CD14-positive monocyte (primary cell): ENCODE results near the gene TGM4. TPM values are rescaled to one million over a fixed set of nuclear protein-coding genes. Genes with fewer than 3 reads are reported as not detected.

Source experiments
- DNase-seq, 3 donors: peaks; one replicate each; pipeline ENCODE4 v3.0.0-alpha.2; 2011 to 2022
- H2AFZ ChIP-seq: 2 replicates; pipeline ENCODE4 v1.6.0; 2012; ENCODE audit warnings: mild to moderate bottlenecking, low read depth, low read length, inconsistent platforms; ENCODE audit not compliant: insufficient read depth, poor library complexity, severe bottlenecking
- H3K27ac ChIP-seq, 2 donors: 1 replicate in 1 of 2; 2 replicates in 1 of 2; pipeline ENCODE4 v1.5.1; 2012 to 2013; ENCODE audit warnings: low read length in 2 of 2, control low read depth in 1 of 2, inconsistent platforms in 1 of 2, low read depth in 1 of 2, mild to moderate bottlenecking in 1 of 2
- H3K27me3 ChIP-seq, 2 donors: one replicate each; pipeline versions ENCODE4 v1.6.0 to v1.6.1; 2011 to 2013; ENCODE audit warnings: low read length in 2 of 2; ENCODE audit not compliant: control insufficient read depth in 2 of 2, insufficient read depth in 2 of 2
- H3K36me3 ChIP-seq, 2 donors: replicated peaks in 1 of 2; 1 replicate in 1 of 2; 2 replicates in 1 of 2; pipeline versions ENCODE4 v1.5.1 to v1.6.1; 2012 to 2013; ENCODE audit warnings: low read length in 2 of 2, control low read depth in 1 of 2, inconsistent platforms in 1 of 2, mild to moderate bottlenecking in 1 of 2; ENCODE audit not compliant: insufficient read depth in 2 of 2, control insufficient read depth in 1 of 2
- H3K4me1 ChIP-seq, 2 donors: 1 replicate in 1 of 2; 2 replicates in 1 of 2; pipeline versions ENCODE4 v1.5.1 to v1.6.1; 2012 to 2013; ENCODE audit warnings: low read length in 2 of 2, control low read depth in 1 of 2, inconsistent platforms in 1 of 2, mild to moderate bottlenecking in 1 of 2, moderate library complexity in 1 of 2; ENCODE audit not compliant: insufficient read depth in 2 of 2, control insufficient read depth in 1 of 2
- H3K4me2 ChIP-seq: replicated peaks from 2 replicates; pipeline ENCODE3; 2012; ENCODE audit warnings: low read length, moderate library complexity, mild to moderate bottlenecking; ENCODE audit not compliant: poor library complexity, severe bottlenecking; ENCODE audit errors: extremely low read depth
- H3K4me3 ChIP-seq, 3 experiments: fragments of 200-600 bp in 1 of 3; sonication (generic) in 1 of 3; replicated peaks in 1 of 3; 1 replicate in 2 of 3; 2 replicates in 1 of 3; pipeline ENCODE4 v1.5.1; 2011 to 2013; ENCODE audit warnings: low read length in 3 of 3, mild to moderate bottlenecking in 3 of 3, control low read depth in 2 of 3, low read depth in 2 of 3, inconsistent platforms in 1 of 3, moderate library complexity in 1 of 3
- H3K79me2 ChIP-seq: 2 replicates; pipeline ENCODE4 v1.6.0; 2012; ENCODE audit warnings: mild to moderate bottlenecking, control low read depth, inconsistent platforms, low read length, moderate library complexity; ENCODE audit not compliant: insufficient read depth
- H3K9ac ChIP-seq: 2 replicates; pipeline ENCODE4 v1.6.0; 2017; ENCODE audit warnings: low read length, mild to moderate bottlenecking; ENCODE audit not compliant: insufficient read depth, poor library complexity, severe bottlenecking
- H3K9me3 ChIP-seq, 2 donors: replicated peaks in 1 of 2; 1 replicate in 1 of 2; 2 replicates in 1 of 2; pipeline versions ENCODE4 v1.5.1 to v1.6.1; 2012 to 2013; ENCODE audit warnings: low read length in 2 of 2, control low read depth in 1 of 2; ENCODE audit not compliant: control insufficient read depth in 1 of 2, insufficient read depth in 1 of 2
- H4K20me1 ChIP-seq: 2 replicates; pipeline ENCODE4 v1.6.0; 2012; ENCODE audit warnings: mild to moderate bottlenecking, low read length, control low read depth, moderate library complexity; ENCODE audit not compliant: insufficient read depth
- H3K27ac Mint-ChIP-seq, 7 donors: one replicate each; pipeline ENCODE4 v1.8.0; 2020; ENCODE audit warnings: mild to moderate bottlenecking in 7 of 7, mixed read lengths in 7 of 7, moderate library complexity in 6 of 7, inconsistent platforms in 2 of 7
- H3K27me3 Mint-ChIP-seq, 3 donors: one replicate each; pipeline ENCODE4 v1.8.0; 2021 to 2022; ENCODE audit warnings: low read depth in 3 of 3, mild to moderate bottlenecking in 3 of 3, mixed read lengths in 3 of 3, moderate library complexity in 3 of 3, inconsistent platforms in 1 of 3
- H3K36me3 Mint-ChIP-seq, 2 donors: one replicate each; pipeline ENCODE4 v1.8.0; 2020; ENCODE audit warnings: mixed read lengths in 2 of 2, inconsistent platforms in 1 of 2, mild to moderate bottlenecking in 1 of 2
- H3K4me1 Mint-ChIP-seq: one replicate; pipeline ENCODE4 v1.8.0; 2020; ENCODE audit warnings: mild to moderate bottlenecking, mixed read lengths
- H3K4me3 Mint-ChIP-seq, 2 donors: one replicate each; pipeline ENCODE4 v1.8.0; 2020; ENCODE audit warnings: mild to moderate bottlenecking in 2 of 2, mixed read lengths in 2 of 2, moderate library complexity in 1 of 2
- H3K9me3 Mint-ChIP-seq, 7 donors: one replicate each; pipeline ENCODE4 v1.8.0; 2020 to 2022; ENCODE audit warnings: mixed read lengths in 7 of 7, mild to moderate bottlenecking in 6 of 7, moderate library complexity in 6 of 7, inconsistent platforms in 2 of 7
- WGBS: methylation state at CpG from one replicate; pipeline ENCODE4 v1.1.5; 2013; ENCODE audit warnings: missing lambda C conversion rate; ENCODE audit not compliant: insufficient coverage; 5-methylcytosine and 5-hydroxymethylcytosine counted together
- intact Hi-C, 2 donors: fragments of 100-400 bp; cut with micrococcal nuclease; formaldehyde crosslinking; loops; one replicate each; pipeline versions ENCODE4 v1.15.0 to v1.15.1; 2023
- polyA plus RNA-seq, 3 donors: library from polyadenylated mRNA; depleted of rRNA in 1 of 3; unstranded in 2 of 3; stranded (reverse) in 1 of 3; fragments of 300-500 nt in 2 of 3; fragments of >200 nt in 1 of 3; fragmentation: Illumina TruSeq in 2 of 3; gene quantifications; 1 replicate in 2 of 3; 2 replicates in 1 of 3; pipeline ENCODE4 v1.2.3, GENCODE V29; 2012 to 2021
- TF ChIP-seq, protein P1 (sequence below): fragments of 200-600 bp; IDR thresholded peaks from one replicate; pipeline ENCODE4 v1.8.0; 2022; ENCODE audit warnings: antibody characterized with exemption, mild to moderate bottlenecking

The TGM4 gene
- polyA plus RNA-seq, 3 donors, result 0.04 TPM; not detected in 2

DNA sequence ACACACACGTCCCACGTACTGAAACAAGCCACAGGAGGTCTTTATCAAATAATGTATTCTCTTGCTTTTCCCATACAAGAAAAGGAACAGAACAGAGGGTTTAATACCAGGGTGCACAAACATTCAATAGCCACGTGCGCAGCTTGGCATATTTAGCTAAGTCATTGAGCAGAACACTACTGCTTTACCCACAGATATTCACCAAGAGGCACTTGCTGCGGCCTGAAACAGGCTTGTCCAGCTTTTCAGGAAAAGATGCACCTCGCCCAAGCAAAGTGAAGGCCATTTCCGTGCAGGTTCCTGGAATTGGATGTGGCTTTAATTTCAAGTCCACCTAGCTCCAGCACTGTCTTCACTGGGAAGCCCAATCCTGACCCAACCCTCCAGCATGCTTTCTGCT, 84.0 kb downstream of the TGM4 start:
- H3K4me1 Mint-ChIP-seq, result peaks cover 59% of the 10 kb centered on the region
- Histone ChIP-seq H4K20me1 (peaks cover 64% of the 10 kb centered on the region), H3K27ac (no peak overlapping the region), H3K27me3 (no peaks in the 10 kb centered on the region), H2AFZ (no peak overlapping the region), H3K4me3 (no peak overlapping the region), H3K9ac (no peak overlapping the region), H3K36me3 (peaks cover 22 to 36% of the 10 kb centered on the region in 2 donors), H3K79me2 (peaks cover 89% of the 10 kb centered on the region), H3K9me3 (no peaks in the 10 kb centered on the region), H3K4me2 (no peak overlapping the region), H3K4me1 (peaks cover 44 to 61% of the 10 kb centered on the region in 2 donors)
- peak overlapping the region in 1 of 7 donors; percentile 33 for H3K27ac Mint-ChIP-seq
- peaks cover 32 to 38% of the 10 kb centered on the region in 2 donors for H3K36me3 Mint-ChIP-seq
- H3K9me3 Mint-ChIP-seq, result no peaks in the 10 kb centered on the region
- no peak overlapping the region for H3K4me3 Mint-ChIP-seq
- TF ChIP-seq, protein P1, sequence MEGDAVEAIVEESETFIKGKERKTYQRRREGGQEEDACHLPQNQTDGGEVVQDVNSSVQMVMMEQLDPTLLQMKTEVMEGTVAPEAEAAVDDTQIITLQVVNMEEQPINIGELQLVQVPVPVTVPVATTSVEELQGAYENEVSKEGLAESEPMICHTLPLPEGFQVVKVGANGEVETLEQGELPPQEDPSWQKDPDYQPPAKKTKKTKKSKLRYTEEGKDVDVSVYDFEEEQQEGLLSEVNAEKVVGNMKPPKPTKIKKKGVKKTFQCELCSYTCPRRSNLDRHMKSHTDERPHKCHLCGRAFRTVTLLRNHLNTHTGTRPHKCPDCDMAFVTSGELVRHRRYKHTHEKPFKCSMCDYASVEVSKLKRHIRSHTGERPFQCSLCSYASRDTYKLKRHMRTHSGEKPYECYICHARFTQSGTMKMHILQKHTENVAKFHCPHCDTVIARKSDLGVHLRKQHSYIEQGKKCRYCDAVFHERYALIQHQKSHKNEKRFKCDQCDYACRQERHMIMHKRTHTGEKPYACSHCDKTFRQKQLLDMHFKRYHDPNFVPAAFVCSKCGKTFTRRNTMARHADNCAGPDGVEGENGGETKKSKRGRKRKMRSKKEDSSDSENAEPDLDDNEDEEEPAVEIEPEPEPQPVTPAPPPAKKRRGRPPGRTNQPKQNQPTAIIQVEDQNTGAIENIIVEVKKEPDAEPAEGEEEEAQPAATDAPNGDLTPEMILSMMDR, result no peak
- DNase-seq, result no peak
- no peaks in the 10 kb centered on the region for H3K27me3 Mint-ChIP-seq
- intact Hi-C loops, result no loop called here
- WGBS, result 97% methylated on average over 5 of the region's 7 CpGs

DNA sequence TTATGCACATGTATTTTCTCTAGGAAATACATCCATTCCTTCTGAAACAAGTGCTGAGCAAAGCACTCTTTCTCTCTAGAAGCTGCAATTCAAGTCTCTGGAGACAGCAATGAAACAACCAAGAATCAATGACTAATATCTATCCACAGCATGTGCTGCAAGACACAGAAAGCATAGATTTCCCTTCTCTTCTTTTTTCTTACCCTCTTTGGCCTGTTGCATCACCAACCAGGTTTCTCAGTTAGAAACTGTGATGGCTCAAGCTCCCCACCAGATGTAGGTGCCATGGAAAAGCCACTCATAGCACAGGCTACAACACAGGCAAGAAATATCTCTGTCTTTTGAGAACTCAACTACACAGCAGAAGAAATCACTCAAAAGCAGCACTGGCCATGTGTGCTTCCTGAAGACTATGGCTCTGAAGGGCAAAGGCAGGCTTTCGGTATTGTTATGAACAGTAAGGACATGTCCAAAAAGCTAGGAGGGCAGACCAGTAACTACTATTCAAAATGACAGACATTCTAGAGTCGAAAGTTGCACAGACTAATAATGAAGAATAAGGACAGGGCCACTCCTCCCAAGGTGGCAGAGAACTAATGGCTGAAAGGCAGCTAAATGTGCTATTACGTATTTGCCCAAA, 86.1 kb downstream of the TGM4 start:
- peaks cover 84% of the 10 kb centered on the region for H4K20me1 ChIP-seq
- 60% methylated on average over 1 of the region's 3 CpGs for WGBS
- peaks cover 62% of the 10 kb centered on the region for H3K4me1 Mint-ChIP-seq
- TF ChIP-seq, protein P1, result no peak
- no peak overlapping the region for H2AFZ ChIP-seq
- peaks cover 0 to 2% (median 0%) of the 10 kb centered on the region in 3 donors for H3K27me3 Mint-ChIP-seq
- H3K9ac ChIP-seq, result no peak overlapping the region
- DNase-seq, result no peak
- H3K9me3 ChIP-seq, result no peaks in the 10 kb centered on the region
- no peaks in the 10 kb centered on the region for H3K9me3 Mint-ChIP-seq
- peak overlapping the region in 1 of 2 donors; percentile 1 for H3K27ac ChIP-seq
- H3K4me3 Mint-ChIP-seq, result no peak overlapping the region
- intact Hi-C loops, result no loop called here
- no peak overlapping the region for H3K4me2 ChIP-seq
- peaks cover 37 to 60% of the 10 kb centered on the region in 2 donors for H3K4me1 ChIP-seq
- H3K79me2 ChIP-seq, result peaks cover 99% of the 10 kb centered on the region
- H3K27me3 ChIP-seq, result no peaks in the 10 kb centered on the region
- peaks cover 27 to 38% of the 10 kb centered on the region in 2 donors for H3K36me3 Mint-ChIP-seq
- H3K4me3 ChIP-seq, result no peak overlapping the region
- peaks cover 18 to 31% of the 10 kb centered on the region in 2 donors for H3K36me3 ChIP-seq
- H3K27ac Mint-ChIP-seq, result peak overlapping the region in 1 of 7 donors; percentile 16
